Keratinocyte (primary cell): ENCODE data around the gene KIF17. TPM values are rescaled to one million over a fixed set of nuclear protein-coding genes. Genes with fewer than 3 reads are reported as not detected.

Experiments used
- DNase-seq: peaks from one replicate; pipeline ENCODE4 v3.0.0-alpha.2; 2011; ENCODE audit warnings: low read depth, missing footprints, low spot score
- FAIRE-seq: peaks from 2 replicates; lab custom pipeline; 2011; peaks lifted over from hg19 to GRCh38; lab: Jason Lieb, UNC
- H2AFZ ChIP-seq: 2 replicates; pipeline ENCODE4 v1.6.0; 2012; ENCODE audit warnings: low read length, control low read depth, inconsistent platforms; ENCODE audit not compliant: control insufficient read depth
- H3K27ac ChIP-seq: 2 replicates; pipeline ENCODE4 v1.5.1; 2011; ENCODE audit warnings: low read length; ENCODE audit not compliant: control insufficient read depth, insufficient read depth
- H3K27me3 ChIP-seq: 3 replicates; pipeline ENCODE4 v1.6.0; 2011; ENCODE audit warnings: low read length; ENCODE audit not compliant: control insufficient read depth, insufficient read depth; ENCODE audit errors: extremely low read depth
- H3K36me3 ChIP-seq, 2 experiments: 2 replicates in 1 of 2; 3 replicates in 1 of 2; pipeline ENCODE4 v1.5.1; 2011; ENCODE audit warnings: low read length in 2 of 2, mild to moderate bottlenecking in 1 of 2; ENCODE audit not compliant: control insufficient read depth in 2 of 2, insufficient read depth in 2 of 2; ENCODE audit errors: extremely low read depth in 1 of 2
- H3K4me1 ChIP-seq: 3 replicates; pipeline ENCODE4 v1.5.1; 2011; ENCODE audit warnings: low read length; ENCODE audit not compliant: control insufficient read depth, insufficient read depth; ENCODE audit errors: extremely low read depth
- H3K4me2 ChIP-seq: 3 replicates; pipeline ENCODE4 v1.6.0; 2011; ENCODE audit warnings: low read depth, low read length; ENCODE audit not compliant: control insufficient read depth, insufficient read depth; ENCODE audit errors: extremely low read depth
- H3K4me3 ChIP-seq, 3 experiments: fragments of 200-600 bp in 1 of 3; sonication (generic) in 1 of 3; 2 replicates in 2 of 3; 3 replicates in 1 of 3; pipeline ENCODE4 v1.5.1; 2011 to 2016; ENCODE audit warnings: low read length in 3 of 3, mild to moderate bottlenecking in 3 of 3, control low read depth in 2 of 3, inconsistent platforms in 1 of 3, low read depth in 1 of 3, mixed read lengths in 1 of 3, mixed run types in 1 of 3, moderate library complexity in 1 of 3; ENCODE audit not compliant: control insufficient read depth in 2 of 3, insufficient read depth in 2 of 3; ENCODE audit errors: extremely low read depth in 1 of 3
- H3K79me2 ChIP-seq: 2 replicates; pipeline ENCODE4 v1.6.0; 2012; ENCODE audit warnings: low read length; ENCODE audit not compliant: control insufficient read depth, insufficient read depth
- H3K9ac ChIP-seq: 3 replicates; pipeline ENCODE4 v1.6.0; 2011; ENCODE audit warnings: low read length; ENCODE audit not compliant: control insufficient read depth, insufficient read depth; ENCODE audit errors: extremely low read depth
- H3K9me1 ChIP-seq: 3 replicates; pipeline ENCODE4 v1.6.0; 2011; ENCODE audit warnings: low read length; ENCODE audit not compliant: control insufficient read depth, insufficient read depth; ENCODE audit errors: extremely low read depth
- H3K9me3 ChIP-seq: 2 replicates; pipeline ENCODE4 v1.5.1; 2012; ENCODE audit warnings: low read depth, low read length; ENCODE audit not compliant: control insufficient read depth
- H4K20me1 ChIP-seq: 3 replicates; pipeline ENCODE4 v1.6.0; 2011; ENCODE audit warnings: low read length; ENCODE audit not compliant: control insufficient read depth, insufficient read depth; ENCODE audit errors: extremely low read depth
- CTCF ChIP-seq, 3 experiments: IDR thresholded peaks in 1 of 3; conservative IDR thresholded peaks in 1 of 3; optimal IDR thresholded peaks in 1 of 3; 2 replicates in 2 of 3; 3 replicates in 1 of 3; pipeline versions ENCODE3 to v1.5.1; 2011; ENCODE audit warnings: low read length in 3 of 3, mild to moderate bottlenecking in 3 of 3, moderate library complexity in 2 of 3, control low read depth in 1 of 3, inconsistent platforms in 1 of 3; ENCODE audit not compliant: insufficient read depth in 2 of 3; ENCODE audit errors: extremely low read depth in 1 of 3
- EZH2 ChIP-seq: IDR thresholded peaks from one replicate; pipeline ENCODE4 v1.6.1; 2012; ENCODE audit warnings: inconsistent platforms, mild to moderate bottlenecking, low read length, moderate library complexity
- dilution Hi-C: fragments of 300-500 bp; cut with MboI; formaldehyde crosslinking; loops from one replicate; pipeline ENCODE4 v1.7.0; 2020; ENCODE audit warnings: low sequenced_read_pairs; ENCODE audit not compliant: extremely low pct_ligation_motif_present
- polyA plus RNA-seq, 5 experiments: library from polyadenylated mRNA; depleted of rRNA in 3 of 5; stranded (reverse) in 3 of 5; stranded (forward) in 1 of 5; unstranded in 1 of 5; fragments of >200 nt; gene quantifications; 1 replicate in 1 of 5; 2 replicates in 3 of 5; 3 replicates in 1 of 5; pipeline versions ENCODE4 v1.2.1 to v1.2.3, GENCODE V29; 2011 to 2012; ENCODE audit warnings: missing spikeins in 2 of 5, low read depth in 1 of 5, low replicate concordance in 1 of 5

KIF17 gene
- polyA plus RNA-seq, 1 donor (not counting 4 experiments of a cell fraction or from before 2014, with no cell fraction given): 0.90 TPM

GRCh38 chr1:20672265-20672632 is 45.6 kb downstream of the KIF17 start:
- dilution Hi-C loops: no loop called here

DNA sequence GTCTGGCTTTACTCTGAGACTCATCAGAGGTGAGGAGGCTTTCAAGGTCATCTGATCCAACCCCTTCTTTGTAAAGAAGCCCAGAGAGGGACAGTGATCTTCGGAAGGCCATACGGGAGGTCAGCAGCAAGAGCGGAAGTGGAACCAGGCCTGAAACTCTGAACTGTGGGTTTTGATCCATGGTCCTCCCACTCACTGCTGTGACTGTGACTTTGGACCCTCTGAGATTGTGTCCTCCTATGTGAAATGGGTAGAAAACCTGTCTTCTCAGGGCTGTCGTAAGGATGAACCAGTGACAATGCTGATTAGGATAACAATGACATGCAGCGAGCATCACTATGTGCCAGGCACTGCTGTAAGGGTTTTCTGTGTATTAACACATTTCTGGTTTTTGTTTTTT is 46.9 kb downstream of the KIF17 start:
- dilution Hi-C loops: no loop called here

More at GRCh38 chr1:20672265-20672632, 45.6 kb downstream of the KIF17 start:
- H3K4me3 ChIP-seq: no peak overlapping the region
- H4K20me1 ChIP-seq: no peaks in the 10 kb centered on the region
- H3K4me2 ChIP-seq: no peak overlapping the region
- H3K9me3 ChIP-seq: no peaks in the 10 kb centered on the region
- H3K9ac ChIP-seq: no peak overlapping the region
- no peaks in the 10 kb centered on the region for H3K4me1 ChIP-seq
- no peak overlapping the region for H3K27ac ChIP-seq
- TF ChIP-seq CTCF (optimal IDR thresholded peaks at IDR 0.05 in 1 of 3, IDR thresholded peaks at IDR 0.05 in 1 of 3, conservative IDR thresholded peaks at IDR 0.05 in 1 of 3; ENCODE audit: extremely low read depth in 1 of 3, insufficient read depth in 2 of 3, low read length in 3 of 3): no peak
- TF ChIP-seq EZH2: no peak
- no peaks in the 10 kb centered on the region for H3K27me3 ChIP-seq
- DNase-seq: no peak
- H3K9me1 ChIP-seq: no peaks in the 10 kb centered on the region
- H2AFZ ChIP-seq: no peak overlapping the region
- H3K79me2 ChIP-seq: no peaks in the 10 kb centered on the region
- H3K36me3 ChIP-seq: peaks cover 0 to 7% of the 10 kb centered on the region in 2 experiments
- FAIRE-seq: no peak

More for the DNA sequence above, 46.9 kb downstream of the KIF17 start:
- TF ChIP-seq EZH2: no peak
- no peak for TF ChIP-seq CTCF (optimal IDR thresholded peaks at IDR 0.05 in 1 of 3, IDR thresholded peaks at IDR 0.05 in 1 of 3, conservative IDR thresholded peaks at IDR 0.05 in 1 of 3; ENCODE audit: extremely low read depth in 1 of 3, insufficient read depth in 2 of 3, low read length in 3 of 3)
- FAIRE-seq (no peak), DNase-seq (no peak)
- Histone ChIP-seq H3K79me2 (no peaks in the 10 kb centered on the region), H3K9me3 (no peaks in the 10 kb centered on the region), H3K27ac (no peak overlapping the region), H3K36me3 (peaks cover 0 to 7% of the 10 kb centered on the region in 2 experiments), H3K4me3 (no peak overlapping the region), H3K4me2 (no peak overlapping the region), H3K9me1 (no peaks in the 10 kb centered on the region), H3K4me1 (no peaks in the 10 kb centered on the region), H3K9ac (no peak overlapping the region), H3K27me3 (no peaks in the 10 kb centered on the region), H2AFZ (no peak overlapping the region), H4K20me1 (no peaks in the 10 kb centered on the region)
